Measurements from ENCODE around the gene ELK1. TPM values are rescaled to one million over a fixed set of nuclear protein-coding genes. Genes with fewer than 3 reads are reported as not detected.
A peak's percentile ranks its signal among the peaks of the same experiment; 100 is the strongest.

Gene ELK1
- total RNA-seq, 1 experiment from 2014 or later = 48.8 TPM

GRCh38 chrX:47664737-47665136, 14.4 kb upstream of the ELK1 start:
- CTCF ChIA-PET = no interaction called here
- no peaks in the 10 kb centered on the region for H3K36me3 Mint-ChIP-seq (ENCODE audit: insufficient read depth, unreplicated experiment)
- intact Hi-C loops (cut with micrococcal nuclease) = no loop called here

GRCh38 chrX:47662144-47662657, 11.8 kb upstream of the ELK1 start:
- intact Hi-C loops (cut with micrococcal nuclease) = no loop called here
- H3K36me3 Mint-ChIP-seq (ENCODE audit: insufficient read depth, unreplicated experiment) = peaks cover 6% of the 10 kb centered on the region
- H3K27me3 Mint-ChIP-seq (ENCODE audit: insufficient read depth, unreplicated experiment) = no peaks in the 10 kb centered on the region
- peaks cover 12% of the 10 kb centered on the region for H3K4me1 Mint-ChIP-seq (ENCODE audit: insufficient read depth, unreplicated experiment)
- POLR2A ChIA-PET = interaction anchor here (0.7 to 1.9 kb wide), 3 partner anchors 12 to 130 kb away, joined by 3 to 7 read pairs (median 3); partner anchors contain the start of gene ELK1
- DNase-seq (ENCODE audit: unreplicated experiment) = peak; percentile 77
- H3K4me3 Mint-ChIP-seq (ENCODE audit: unreplicated experiment) = no peak overlapping the region
- CTCF ChIA-PET = interaction anchor here (0.5 to 0.7 kb wide), 3 partner anchors 12 to 370 kb away, joined by 5 to 6 read pairs (median 5); partner anchors contain the start of gene ELK1
- no peak for TF ChIP-seq CTCF (IDR thresholded peaks at IDR 0.05; ENCODE audit: unreplicated experiment)
- peaks cover 6% of the 10 kb centered on the region for H3K9me3 Mint-ChIP-seq (ENCODE audit: unreplicated experiment)
- no TSS peak for BruUV-seq (replicated peaks)
- peak overlapping the region; percentile 65 for H3K27ac Mint-ChIP-seq (ENCODE audit: low read depth, unreplicated experiment)

More at GRCh38 chrX:47664737-47665136, 14.4 kb upstream of the ELK1 start:
- TF ChIP-seq CTCF (IDR thresholded peaks at IDR 0.05; ENCODE audit: unreplicated experiment) = no peak
- Mint-ChIP-seq H3K4me3 (ENCODE audit: unreplicated experiment) (no peak overlapping the region), H3K4me1 (ENCODE audit: insufficient read depth, unreplicated experiment) (peaks cover 6% of the 10 kb centered on the region), H3K27me3 (ENCODE audit: insufficient read depth, unreplicated experiment) (no peaks in the 10 kb centered on the region), H3K27ac (ENCODE audit: low read depth, unreplicated experiment) (no peak overlapping the region), H3K9me3 (ENCODE audit: unreplicated experiment) (no peaks in the 10 kb centered on the region)
- POLR2A ChIA-PET = no interaction called here
- no peak for DNase-seq (ENCODE audit: unreplicated experiment)
- no TSS peak for BruUV-seq (replicated peaks)

- POLR2A ChIA-PET = interaction anchor here (1.9 kb wide), 1 partner anchor 11 kb away, joined by 7 read pairs; the partner anchor contains the start of gene ELK1
- CTCF ChIA-PET = no interaction called here
- Mint-ChIP-seq H3K9me3 (ENCODE audit: unreplicated experiment) (peaks cover 6% of the 10 kb centered on the region), H3K36me3 (ENCODE audit: insufficient read depth, unreplicated experiment) (peaks cover 6% of the 10 kb centered on the region), H3K4me3 (ENCODE audit: unreplicated experiment) (no peak overlapping the region), H3K27ac (ENCODE audit: low read depth, unreplicated experiment) (no peak overlapping the region), H3K27me3 (ENCODE audit: insufficient read depth, unreplicated experiment) (no peaks in the 10 kb centered on the region), H3K4me1 (ENCODE audit: insufficient read depth, unreplicated experiment) (peaks cover 12% of the 10 kb centered on the region)
- no peak for DNase-seq (ENCODE audit: unreplicated experiment)
- TF ChIP-seq CTCF (IDR thresholded peaks at IDR 0.05; ENCODE audit: unreplicated experiment) = no peak
- BruUV-seq (replicated peaks) = no TSS peak
- intact Hi-C loops (cut with micrococcal nuclease) = no loop called here
These were observed 11.2 kb upstream of the ELK1 start for GRCh38 chrX:47661539-47661938.

- H3K4me1 Mint-ChIP-seq (ENCODE audit: insufficient read depth, unreplicated experiment) = peaks cover 12% of the 10 kb centered on the region
- peak overlapping the region; percentile 95 for H3K4me3 Mint-ChIP-seq (ENCODE audit: unreplicated experiment)
- ChIA-PET CTCF (no interaction called here), POLR2A (interaction anchor here (1.1 kb wide), 1 partner anchor 8 kb away, joined by 3 read pairs; no protein-coding TSS in a partner anchor)
- no peaks in the 10 kb centered on the region for H3K27me3 Mint-ChIP-seq (ENCODE audit: insufficient read depth, unreplicated experiment)
- intact Hi-C loops (cut with micrococcal nuclease) = loop anchor here (5.0 kb wide), 1 partner anchor 368 kb away; no protein-coding TSS in a partner anchor
- TSS peak; percentile 86 for BruUV-seq (replicated peaks)
- H3K27ac Mint-ChIP-seq (ENCODE audit: low read depth, unreplicated experiment) = peak overlapping the region; percentile 98
- H3K9me3 Mint-ChIP-seq (ENCODE audit: unreplicated experiment) = peaks cover 6% of the 10 kb centered on the region
- no peak for TF ChIP-seq CTCF (IDR thresholded peaks at IDR 0.05; ENCODE audit: unreplicated experiment)
- H3K36me3 Mint-ChIP-seq (ENCODE audit: insufficient read depth, unreplicated experiment) = peaks cover 18% of the 10 kb centered on the region
- no peak for DNase-seq (ENCODE audit: unreplicated experiment)
These were observed 9.0 kb upstream of the ELK1 start for GRCh38 chrX:47659421-47659726.
